ENCODE measurements around the gene UBE2Q1.

DNA sequence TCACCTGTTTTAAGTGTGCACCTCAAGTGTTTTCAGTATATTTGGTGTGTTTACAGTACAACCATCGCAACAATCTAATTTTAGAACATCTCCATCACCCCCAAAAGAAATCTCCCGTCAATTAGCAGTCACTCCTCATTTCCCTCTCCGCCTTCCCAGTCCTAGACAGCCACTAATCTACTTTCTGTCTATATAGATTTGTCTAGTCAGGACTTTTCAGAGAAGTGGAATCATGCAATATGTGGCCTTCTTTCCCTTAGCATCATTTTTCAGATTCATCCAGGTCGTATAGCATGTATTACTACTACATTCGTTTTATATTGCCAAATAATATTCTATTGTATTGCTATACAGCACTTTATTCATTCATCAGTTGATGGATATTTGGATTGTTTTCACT lies 54.6 kb downstream of the UBE2Q1 start:
- TF ChIP-seq, protein P1, sequence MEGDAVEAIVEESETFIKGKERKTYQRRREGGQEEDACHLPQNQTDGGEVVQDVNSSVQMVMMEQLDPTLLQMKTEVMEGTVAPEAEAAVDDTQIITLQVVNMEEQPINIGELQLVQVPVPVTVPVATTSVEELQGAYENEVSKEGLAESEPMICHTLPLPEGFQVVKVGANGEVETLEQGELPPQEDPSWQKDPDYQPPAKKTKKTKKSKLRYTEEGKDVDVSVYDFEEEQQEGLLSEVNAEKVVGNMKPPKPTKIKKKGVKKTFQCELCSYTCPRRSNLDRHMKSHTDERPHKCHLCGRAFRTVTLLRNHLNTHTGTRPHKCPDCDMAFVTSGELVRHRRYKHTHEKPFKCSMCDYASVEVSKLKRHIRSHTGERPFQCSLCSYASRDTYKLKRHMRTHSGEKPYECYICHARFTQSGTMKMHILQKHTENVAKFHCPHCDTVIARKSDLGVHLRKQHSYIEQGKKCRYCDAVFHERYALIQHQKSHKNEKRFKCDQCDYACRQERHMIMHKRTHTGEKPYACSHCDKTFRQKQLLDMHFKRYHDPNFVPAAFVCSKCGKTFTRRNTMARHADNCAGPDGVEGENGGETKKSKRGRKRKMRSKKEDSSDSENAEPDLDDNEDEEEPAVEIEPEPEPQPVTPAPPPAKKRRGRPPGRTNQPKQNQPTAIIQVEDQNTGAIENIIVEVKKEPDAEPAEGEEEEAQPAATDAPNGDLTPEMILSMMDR (IDR thresholded peaks at IDR 0.05), result no peak
- TF ChIP-seq POLR2AphosphoS5 (IDR thresholded peaks at IDR 0.05), result no peak
